ENCODE measurements around the gene RAMAC.
A peak's percentile ranks its signal among the peaks of the same experiment; 100 is the strongest.
"Not testable (repeated sequence)": the region's sequence is repeated elsewhere in the genome, so short reads cannot be mapped to it uniquely, and the experiment has no call there.

RAMAC gene

GRCh38 chr15:82995076-82995475, 9.1 kb downstream of the RAMAC start:
- in situ Hi-C loops (cut with HindIII; ENCODE audit: low pct_ligation_motif_present, low sequenced_read_pairs), result no loop called here
- H3K36me3 ChIP-seq (replicated peaks), result no peaks in the 10 kb centered on the region

GRCh38 chr15:82995938-82996337, 9.9 kb downstream of the RAMAC start:
- no peak for DNase-seq
- in situ Hi-C loops (cut with HindIII; ENCODE audit: low pct_ligation_motif_present, low sequenced_read_pairs), result no loop called here
- H3K4me3 ChIP-seq (ENCODE audit: low read depth, low read length), result no peak overlapping the region
- no peaks in the 10 kb centered on the region for H3K27me3 ChIP-seq (replicated peaks)
- TF ChIP-seq CTCF (IDR thresholded peaks at IDR 0.05; ENCODE audit: low read depth, low read length, missing control alignments), result no peak
- H3K27ac ChIP-seq, result no peak overlapping the region
- no peaks in the 10 kb centered on the region for H3K36me3 ChIP-seq (replicated peaks)

More at GRCh38 chr15:82995076-82995475, 9.1 kb downstream of the RAMAC start:
- Histone ChIP-seq H3K27ac (no peak overlapping the region), H3K4me3 (ENCODE audit: low read depth, low read length) (no peak overlapping the region), H3K27me3 (replicated peaks) (no peaks in the 10 kb centered on the region)
- DNase-seq, result no peak
- no peak for TF ChIP-seq CTCF (IDR thresholded peaks at IDR 0.05; ENCODE audit: low read depth, low read length, missing control alignments)

- DNase-seq, result no peak
- in situ Hi-C loops (cut with HindIII; ENCODE audit: low pct_ligation_motif_present, low sequenced_read_pairs), result no loop called here
- H3K27ac ChIP-seq, result no peak overlapping the region
- no peak overlapping the region for H3K4me3 ChIP-seq (ENCODE audit: low read depth, low read length)
- TF ChIP-seq CTCF (IDR thresholded peaks at IDR 0.05; ENCODE audit: low read depth, low read length, missing control alignments), result no peak
- no peaks in the 10 kb centered on the region for H3K36me3 ChIP-seq (replicated peaks)
- H3K27me3 ChIP-seq (replicated peaks), result no peaks in the 10 kb centered on the region
Observed at GRCh38 chr15:82999426-82999825, 13.4 kb downstream of the RAMAC start.

GRCh38 chr15:82999905-83000671, 14.1 kb downstream of the RAMAC start:
- H3K36me3 ChIP-seq (replicated peaks), result peaks cover 3% of the 10 kb centered on the region
- TF ChIP-seq CTCF (IDR thresholded peaks at IDR 0.05; ENCODE audit: low read depth, low read length, missing control alignments), result peak; percentile 58
- in situ Hi-C loops (cut with HindIII; ENCODE audit: low pct_ligation_motif_present, low sequenced_read_pairs), result no loop called here
- H3K4me3 ChIP-seq (ENCODE audit: low read depth, low read length), result peak overlapping the region; percentile 40
- H3K27me3 ChIP-seq (replicated peaks), result no peaks in the 10 kb centered on the region
- peak; percentile 52 for DNase-seq
- H3K27ac ChIP-seq, result no peak overlapping the region

GRCh38 chr15:83000672-83001031, 14.6 kb downstream of the RAMAC start:
- in situ Hi-C loops (cut with HindIII; ENCODE audit: low pct_ligation_motif_present, low sequenced_read_pairs); H3K27me3 ChIP-seq (replicated peaks); H3K27ac ChIP-seq; H3K4me3 ChIP-seq (ENCODE audit: low read depth, low read length); DNase-seq; H3K36me3 ChIP-seq (replicated peaks): not testable (repeated sequence)

- peak; percentile 78 for DNase-seq
- peaks cover 23% of the 10 kb centered on the region for H3K36me3 ChIP-seq (replicated peaks)
- H3K27me3 ChIP-seq (replicated peaks), result no peaks in the 10 kb centered on the region
- peak overlapping the region; percentile 31 for H3K27ac ChIP-seq
- in situ Hi-C loops (cut with HindIII; ENCODE audit: low pct_ligation_motif_present, low sequenced_read_pairs), result no loop called here
- peak; percentile 95 for TF ChIP-seq CTCF (IDR thresholded peaks at IDR 0.05; ENCODE audit: low read depth, low read length, missing control alignments)
- peak overlapping the region; percentile 98 for H3K4me3 ChIP-seq (ENCODE audit: low read depth, low read length)
Observed at GRCh38 chr15:83010709-83011270, 24.8 kb downstream of the RAMAC start.
